HG02588 (cell line): Measurements from ENCODE around the gene OR10G8.
A peak's percentile ranks its signal among the peaks of the same experiment; 100 is the strongest.
"Not testable (repeated sequence)": the region's sequence is repeated elsewhere in the genome, so short reads cannot be mapped to it uniquely, and the experiment has no call there.

Source experiments
- ATAC-seq: cut with Tn5 transposase; IDR thresholded peaks from one replicate; pipeline ENCODE4 v1.9.1; 2021; ENCODE audit warnings: mild to moderate bottlenecking, moderate library complexity; ENCODE audit not compliant: unreplicated experiment

Gene OR10G8, protein sequence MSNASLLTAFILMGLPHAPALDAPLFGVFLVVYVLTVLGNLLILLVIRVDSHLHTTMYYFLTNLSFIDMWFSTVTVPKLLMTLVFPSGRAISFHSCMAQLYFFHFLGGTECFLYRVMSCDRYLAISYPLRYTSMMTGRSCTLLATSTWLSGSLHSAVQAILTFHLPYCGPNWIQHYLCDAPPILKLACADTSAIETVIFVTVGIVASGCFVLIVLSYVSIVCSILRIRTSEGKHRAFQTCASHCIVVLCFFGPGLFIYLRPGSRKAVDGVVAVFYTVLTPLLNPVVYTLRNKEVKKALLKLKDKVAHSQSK

DNA sequence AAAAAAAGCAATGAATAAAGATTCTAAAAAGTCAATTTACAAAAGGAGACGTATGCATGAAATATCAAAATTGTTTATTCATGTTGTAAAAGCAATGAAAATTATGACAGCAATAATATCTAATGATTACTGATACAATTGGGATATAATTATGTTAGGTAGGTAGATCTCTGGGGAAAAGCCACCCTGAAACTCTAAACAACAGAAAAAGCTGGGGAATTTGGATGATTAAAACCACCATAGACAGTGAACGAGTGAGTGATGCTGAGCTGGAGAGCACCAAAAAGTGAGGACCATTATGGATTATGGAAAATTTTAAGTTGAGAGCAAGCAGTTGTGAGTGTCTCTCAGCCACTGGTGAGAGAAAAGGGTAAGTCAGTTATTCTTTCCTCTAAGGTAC lies at the start of gene OR10G8:
TSS of gene OR10G8 (plus strand) at position 301 of the 400 bp plus-strand sequence. CDS start 2,825 bp downstream, outside the sequence.
- no peak for ATAC-seq

- no peak for ATAC-seq
Observed at GRCh38 chr11:123977731-123978347, 48.8 kb upstream of the OR10G8 start, which contains the start of gene OR10S1. Gene OR10S1 (minus strand): TSS chr11:123977781. CDS start chr11:123977664, 117 bp downstream.

- no peak for ATAC-seq
Observed at GRCh38 chr11:123979311-123979710, 47.3 kb upstream of the OR10G8 start.

DNA sequence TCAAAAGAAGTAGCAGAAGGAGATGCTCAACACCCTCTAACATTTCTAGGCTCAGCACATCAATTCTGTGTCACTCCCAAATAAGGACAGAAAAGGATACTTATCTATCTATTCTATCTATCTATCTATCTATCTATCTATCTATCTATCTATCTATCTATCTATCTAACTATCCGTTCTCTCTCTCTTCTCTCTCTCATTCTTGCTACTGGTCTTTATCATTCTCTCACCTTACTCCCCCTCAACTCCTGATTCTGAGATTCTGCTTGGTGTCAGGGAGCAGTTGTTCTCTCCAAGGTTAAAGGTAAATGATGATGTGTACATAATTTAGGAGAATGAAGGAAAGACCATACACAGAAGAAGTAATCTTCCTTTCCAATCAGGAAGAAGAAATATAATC lies 31.5 kb upstream of the OR10G8 start, which contains the start of gene OR10G6:
TSS of gene OR10G6 (minus strand) at position 43 of the 400 bp plus-strand sequence. CDS start at position 43, 0 bp downstream.
- no peak for ATAC-seq

GRCh38 chr11:124012697-124013096 lies 13.9 kb upstream of the OR10G8 start, which contains the start of gene OR10G4:
Gene OR10G4 (plus strand): TSS chr11:124012997. CDS start chr11:124015575, 2,578 bp downstream.
- ATAC-seq = no peak

DNA sequence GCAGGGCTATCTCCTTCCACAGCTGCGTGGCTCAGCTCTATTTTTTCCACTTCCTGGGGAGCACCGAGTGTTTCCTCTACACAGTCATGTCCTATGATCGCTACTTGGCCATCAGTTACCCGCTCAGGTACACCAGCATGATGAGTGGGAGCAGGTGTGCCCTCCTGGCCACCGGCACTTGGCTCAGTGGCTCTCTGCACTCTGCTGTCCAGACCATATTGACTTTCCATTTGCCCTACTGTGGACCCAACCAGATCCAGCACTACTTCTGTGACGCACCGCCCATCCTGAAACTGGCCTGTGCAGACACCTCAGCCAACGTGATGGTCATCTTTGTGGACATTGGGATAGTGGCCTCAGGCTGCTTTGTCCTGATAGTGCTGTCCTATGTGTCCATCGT lies 10.8 kb upstream of the OR10G8 start:
- ATAC-seq = not testable (repeated sequence)

DNA sequence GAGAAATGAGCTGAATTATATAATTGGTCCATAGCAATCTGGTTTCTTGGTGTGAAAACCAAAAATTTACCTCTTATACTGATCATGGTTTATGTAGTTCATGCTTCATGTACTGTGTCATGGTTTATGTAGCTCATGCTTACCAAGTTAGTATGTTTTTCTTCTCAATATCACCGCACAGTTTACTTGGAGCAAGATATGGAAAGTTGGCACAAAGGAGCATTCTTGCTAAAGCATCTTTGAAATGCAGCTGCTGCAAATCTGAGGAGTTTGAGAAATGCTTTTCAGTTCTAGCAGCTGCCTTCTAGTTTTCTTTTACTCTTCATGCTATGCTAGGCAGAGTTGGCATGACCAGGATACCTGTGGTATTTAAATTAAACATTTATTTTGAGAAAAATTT lies 10.1 kb downstream of the OR10G8 start:
- no peak for ATAC-seq

DNA sequence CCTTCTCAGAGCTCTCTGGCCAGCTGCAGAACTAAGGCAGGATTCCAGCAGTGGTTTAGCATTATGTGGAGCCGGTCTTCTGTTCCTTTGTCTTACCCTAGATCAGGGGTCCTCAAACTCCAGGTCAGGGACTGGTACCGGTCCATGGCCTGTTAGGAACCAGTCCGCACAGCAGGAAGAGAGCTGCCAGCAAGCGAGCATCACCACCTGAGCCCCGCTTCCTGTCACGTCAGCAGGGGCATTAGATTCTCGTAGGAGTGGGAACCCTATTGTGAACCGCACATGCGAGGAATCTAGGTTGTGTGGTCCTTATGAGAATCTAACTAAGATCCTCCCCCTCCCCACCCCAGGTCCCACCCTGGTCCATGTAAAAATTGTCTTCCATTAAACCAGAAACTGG lies 13.0 kb downstream of the OR10G8 start:
- no peak for ATAC-seq

DNA sequence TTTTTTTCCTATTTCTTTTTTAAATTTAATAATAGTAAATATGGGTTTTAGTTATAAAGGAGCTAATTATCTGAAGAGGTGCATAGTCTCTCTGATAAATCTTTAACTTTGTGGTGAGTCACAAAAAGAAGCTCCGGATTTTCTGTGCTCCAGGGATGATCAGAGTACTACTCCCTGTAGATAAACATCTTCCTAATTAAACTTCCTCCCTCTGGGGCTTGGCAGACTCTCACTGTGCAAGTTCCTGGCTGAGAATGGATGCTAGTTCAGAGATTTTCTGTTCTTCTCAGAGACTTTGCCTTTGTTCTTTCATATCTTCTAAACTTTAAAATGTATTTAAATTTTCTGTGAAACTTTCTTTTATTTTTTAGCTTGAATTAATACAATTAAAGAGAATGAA lies 14.7 kb downstream of the OR10G8 start, which contains the start of gene OR10G7:
TSS of gene OR10G7 (minus strand) at position 72 of the 400 bp plus-strand sequence. CDS start 2,324 bp downstream, outside the sequence.
- no peak for ATAC-seq

GRCh38 chr11:124043420-124043819 lies 16.8 kb downstream of the OR10G8 start:
- ATAC-seq = no peak

GRCh38 chr11:124050748-124051147 lies 24.1 kb downstream of the OR10G8 start:
- no peak for ATAC-seq

- ATAC-seq = no peak
Observed at GRCh38 chr11:124052966-124053365, 26.4 kb downstream of the OR10G8 start.

GRCh38 chr11:124068601-124069110 lies 42.1 kb downstream of the OR10G8 start:
- no peak for ATAC-seq

DNA sequence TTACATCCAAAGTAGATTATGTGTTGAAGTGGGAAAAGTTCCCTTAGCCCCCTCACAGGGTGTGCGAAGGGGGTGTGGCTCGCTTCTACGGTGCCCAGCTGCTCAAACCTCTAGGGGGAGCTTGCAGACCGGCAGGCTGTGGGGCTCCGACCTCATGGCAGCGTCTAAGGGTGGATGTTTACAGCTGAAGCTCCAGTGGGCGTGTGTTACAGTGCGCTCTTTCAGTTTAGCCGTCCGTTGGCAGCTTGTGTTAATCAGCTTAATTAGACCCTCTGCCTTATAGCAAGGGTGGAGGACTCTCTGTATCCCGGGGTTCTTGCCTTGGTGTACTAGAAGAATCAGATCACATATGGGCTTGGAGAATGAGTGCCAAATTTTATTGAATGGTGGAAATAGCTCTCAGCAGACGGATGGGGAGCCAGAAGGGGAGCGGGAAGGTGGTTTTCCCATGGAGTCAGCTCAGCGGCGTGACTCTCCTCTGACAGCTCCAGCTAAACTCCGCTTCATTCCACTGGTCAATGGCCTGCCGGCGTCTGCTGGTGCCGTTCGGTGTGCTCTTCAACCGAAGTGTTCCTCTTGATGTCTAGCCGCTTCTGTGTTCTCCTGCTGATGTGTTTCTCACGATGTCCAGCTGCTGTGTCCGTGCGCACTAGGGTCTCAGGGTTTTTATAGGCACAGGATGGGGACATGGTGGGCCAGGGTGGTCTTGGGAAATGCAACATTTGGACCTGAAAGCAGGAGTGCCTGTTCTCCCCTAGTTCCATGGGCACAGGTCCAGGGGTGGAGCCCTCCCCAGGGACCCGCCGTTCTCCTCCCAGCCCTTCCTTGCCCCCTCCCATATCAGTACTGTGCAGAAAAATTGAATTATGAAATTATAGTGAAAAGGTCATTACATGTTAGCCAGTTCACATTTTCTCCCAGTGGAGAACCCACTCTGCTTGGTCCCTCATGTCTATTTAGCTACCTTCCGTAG lies 43.1 kb downstream of the OR10G8 start:
- ATAC-seq = peak; percentile 72

DNA sequence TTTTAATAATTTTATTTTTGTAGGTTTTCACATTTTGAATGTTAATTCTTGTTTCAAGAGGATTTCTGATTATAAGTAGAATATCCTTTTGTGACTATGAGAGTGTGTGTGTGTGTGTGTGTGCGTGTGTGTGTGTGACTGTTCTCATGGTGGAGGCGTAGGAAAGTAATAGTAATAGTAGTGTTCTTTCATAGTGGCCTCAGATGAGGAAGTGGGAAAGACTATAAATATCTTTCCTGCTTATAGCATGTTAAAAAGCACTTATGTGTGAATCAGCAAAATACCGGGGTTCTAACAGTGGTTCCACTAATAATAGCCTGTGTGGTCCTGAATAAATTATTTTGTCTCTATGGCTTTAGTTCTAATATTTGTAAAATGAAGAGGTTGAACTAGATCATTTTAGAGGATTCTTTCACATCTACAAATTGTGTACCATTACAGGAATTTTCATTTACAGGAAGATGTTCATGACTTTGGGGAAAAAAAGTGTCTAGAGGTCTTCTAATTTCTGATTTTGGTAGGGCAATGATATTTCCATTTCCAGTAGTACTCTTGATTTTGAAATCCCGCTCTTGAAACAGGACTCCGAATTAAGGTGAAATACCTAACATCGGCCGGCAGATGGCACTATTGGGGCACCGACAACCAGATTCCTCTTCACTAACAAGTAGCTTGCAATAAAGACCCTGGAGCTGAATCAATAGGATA lies 44.5 kb downstream of the OR10G8 start:
- ATAC-seq = peak; percentile 88

DNA sequence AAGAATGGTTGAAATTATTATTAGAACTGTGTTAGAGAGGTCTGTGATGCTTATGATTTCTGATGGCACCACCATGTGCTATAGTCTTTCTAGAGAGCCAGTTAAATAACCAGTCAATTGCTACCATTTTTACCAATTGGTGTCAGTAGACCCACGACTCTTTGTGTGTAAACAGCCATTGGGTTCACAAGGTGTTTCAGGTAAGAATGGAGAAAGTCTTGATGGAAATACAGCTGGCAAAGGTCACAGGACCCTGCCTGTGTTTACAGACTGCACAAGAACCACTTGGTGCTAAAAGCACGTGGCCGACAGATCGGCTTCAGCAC lies 45.0 kb downstream of the OR10G8 start:
- ATAC-seq = no peak

- no peak for ATAC-seq
Observed at GRCh38 chr11:124072147-124072546, 45.5 kb downstream of the OR10G8 start.

DNA sequence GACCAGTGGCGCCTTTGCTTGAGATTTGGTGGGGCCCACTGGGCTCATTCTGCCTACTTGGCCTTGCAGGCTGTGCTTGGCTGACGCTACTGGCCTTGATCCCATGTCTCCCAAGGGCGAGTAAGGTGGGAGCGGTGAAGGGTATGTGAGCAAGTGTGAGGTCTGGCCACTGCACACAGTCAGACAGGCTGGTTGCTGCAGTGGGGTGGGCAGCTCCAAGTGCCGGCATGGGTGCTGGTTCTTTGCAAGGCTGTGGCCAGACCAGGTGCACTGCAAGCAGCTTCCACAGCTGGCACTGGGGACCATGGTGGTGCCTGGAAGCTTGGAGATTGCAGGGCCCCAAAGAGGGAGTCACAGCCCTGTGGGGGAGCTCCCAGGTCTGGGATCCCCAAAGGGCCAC lies 48.0 kb downstream of the OR10G8 start:
- ATAC-seq = no peak

GRCh38 chr11:124075492-124075840 lies 48.9 kb downstream of the OR10G8 start:
- no peak for ATAC-seq
